Vagina (tissue), 2 donors: Measurements from ENCODE around the gene PARD6G. TPM values are rescaled to one million over a fixed set of nuclear protein-coding genes. Genes with fewer than 3 reads are reported as not detected.

Experiments
- DNase-seq, 2 donors: peaks; one replicate each; pipeline ENCODE4 v3.0.0-alpha.2; 2017; ENCODE audit errors: extremely low spot score in 2 of 2
- H3K27ac ChIP-seq: fragments of 200-600 bp; sonication (generic); one replicate; pipeline ENCODE4 v1.5.1; 2019
- H3K27me3 ChIP-seq: fragments of 200-600 bp; sonication (generic); one replicate; pipeline ENCODE4 v1.5.1; 2019
- H3K36me3 ChIP-seq, 2 donors: fragments of 200-600 bp; sonication (generic); one replicate each; pipeline ENCODE4 v1.5.1; 2017 to 2019
- H3K4me1 ChIP-seq: fragments of 200-600 bp; sonication (generic); one replicate; pipeline ENCODE4 v1.5.1; 2019
- H3K4me3 ChIP-seq, 2 donors: fragments of 200-600 bp; sonication (generic); 1 replicate in 1 of 2; 2 replicates in 1 of 2; pipeline ENCODE4 v1.5.1; 2016 to 2019
- H3K9me3 ChIP-seq: fragments of 200-600 bp; sonication (generic); one replicate; pipeline ENCODE4 v1.5.1; 2019
- CTCF ChIP-seq, 3 experiments: fragments of 450-650 bp in 2 of 3; fragments of 200-600 bp in 1 of 3; sonication (generic) in 1 of 3; IDR thresholded peaks; one replicate each; pipeline ENCODE4 v1.5.1; 2017 to 2019; ENCODE audit warnings: antibody characterized with exemption in 3 of 3, mild to moderate bottlenecking in 2 of 3, moderate library complexity in 2 of 3
- POLR2A ChIP-seq, 2 donors: fragments of 450-650 bp; IDR thresholded peaks; one replicate each; pipeline ENCODE4 v1.6.1; 2017; ENCODE audit warnings: antibody characterized with exemption in 2 of 2, mild to moderate bottlenecking in 2 of 2, moderate library complexity in 2 of 2
- POLR2AphosphoS5 ChIP-seq, 2 donors: sonication (generic); formaldehyde crosslinking; IDR thresholded peaks; one replicate each; pipeline ENCODE4 v1.9.0; 2017; ENCODE audit warnings: antibody characterized with exemption in 2 of 2, mild to moderate bottlenecking in 2 of 2, low read depth in 1 of 2; ENCODE audit not compliant: insufficient read depth in 1 of 2
- intact Hi-C: fragments of 100-400 bp; cut with DNase I; formaldehyde crosslinking; loops from one replicate; pipeline ENCODE4 v1.15.1; 2023
- total RNA-seq: library from RNA; depleted of rRNA; stranded (reverse); fragments of >200 nt; gene quantifications from one replicate; pipeline ENCODE4 v1.2.3, GENCODE V29; 2016

PARD6G gene
- total RNA-seq, 1 donor from 2014 or later, result 32.7 TPM

GRCh38 chr18:80202264-80202998 is 44.9 kb downstream of the PARD6G start:
- Histone ChIP-seq H3K36me3 (no peaks in the 10 kb centered on the region), H3K4me3 (no peak overlapping the region), H3K9me3 (no peaks in the 10 kb centered on the region), H3K27ac (no peak overlapping the region), H3K27me3 (no peaks in the 10 kb centered on the region), H3K4me1 (peaks cover 7% of the 10 kb centered on the region)
- TF ChIP-seq CTCF (IDR thresholded peaks at IDR 0.05) (no peak), POLR2AphosphoS5 (IDR thresholded peaks at IDR 0.05; ENCODE audit: insufficient read depth in 1 of 2, low read depth in 1 of 2) (no peak), POLR2A (IDR thresholded peaks at IDR 0.05) (no peak)
- intact Hi-C loops, result no loop called here
- DNase-seq, result peak in 1 of 2 donors; percentile 43

GRCh38 chr18:80201739-80202138 is 45.6 kb downstream of the PARD6G start:
- TF ChIP-seq POLR2A (IDR thresholded peaks at IDR 0.05) (no peak), CTCF (IDR thresholded peaks at IDR 0.05) (no peak), POLR2AphosphoS5 (IDR thresholded peaks at IDR 0.05; ENCODE audit: insufficient read depth in 1 of 2, low read depth in 1 of 2) (no peak)
- no peaks in the 10 kb centered on the region for H3K36me3 ChIP-seq
- intact Hi-C loops, result no loop called here
- H3K4me3 ChIP-seq, result no peak overlapping the region
- H3K27ac ChIP-seq, result no peak overlapping the region
- no peaks in the 10 kb centered on the region for H3K27me3 ChIP-seq
- DNase-seq, result peak in 1 of 2 donors; percentile 87
- no peaks in the 10 kb centered on the region for H3K9me3 ChIP-seq
- peaks cover 14% of the 10 kb centered on the region for H3K4me1 ChIP-seq

- intact Hi-C loops, result no loop called here
- peaks cover 20% of the 10 kb centered on the region for H3K4me1 ChIP-seq
- peak overlapping the region; percentile 5 for H3K27ac ChIP-seq
- H3K27me3 ChIP-seq, result no peaks in the 10 kb centered on the region
- TF ChIP-seq POLR2A (IDR thresholded peaks at IDR 0.05) (no peak), POLR2AphosphoS5 (IDR thresholded peaks at IDR 0.05; ENCODE audit: insufficient read depth in 1 of 2, low read depth in 1 of 2) (peak in 1 of 2 donors; percentile 16), CTCF (IDR thresholded peaks at IDR 0.05) (no peak)
- peak in 1 of 2 donors; percentile 61 for DNase-seq
- no peaks in the 10 kb centered on the region for H3K36me3 ChIP-seq
- H3K4me3 ChIP-seq, result no peak overlapping the region
- H3K9me3 ChIP-seq, result no peaks in the 10 kb centered on the region
These were observed 46.2 kb downstream of the PARD6G start for GRCh38 chr18:80200932-80201672.

- H3K4me1 ChIP-seq, result peaks cover 21% of the 10 kb centered on the region
- H3K9me3 ChIP-seq, result no peaks in the 10 kb centered on the region
- peak overlapping the region; percentile 5 for H3K27ac ChIP-seq
- intact Hi-C loops, result no loop called here
- no peaks in the 10 kb centered on the region for H3K36me3 ChIP-seq
- TF ChIP-seq POLR2A (IDR thresholded peaks at IDR 0.05) (no peak), POLR2AphosphoS5 (IDR thresholded peaks at IDR 0.05; ENCODE audit: insufficient read depth in 1 of 2, low read depth in 1 of 2) (no peak), CTCF (IDR thresholded peaks at IDR 0.05) (no peak)
- no peaks in the 10 kb centered on the region for H3K27me3 ChIP-seq
- no peak overlapping the region for H3K4me3 ChIP-seq
- DNase-seq, result peak in 1 of 2 donors; percentile 79
These were observed 47.0 kb downstream of the PARD6G start for GRCh38 chr18:80200171-80200931.
